DMS 273 (cell line): ENCODE results near the gene BCAS3.

Source experiments
- DNase-seq: peaks from one replicate; lab custom pipeline; 2025; ENCODE audit not compliant: unreplicated experiment; lab: John Stamatoyannopoulos, UW

The BCAS3 gene

GRCh38 chr17:61216066-61216465, 538.4 kb downstream of the BCAS3 start:
- DNase-seq: no peak

GRCh38 chr17:61217878-61218437, 540.3 kb downstream of the BCAS3 start:
- DNase-seq: no peak

GRCh38 chr17:61218438-61218837, 540.8 kb downstream of the BCAS3 start:
- DNase-seq: no peak

- DNase-seq: no peak
Observed at GRCh38 chr17:61219460-61219859, 541.8 kb downstream of the BCAS3 start.

GRCh38 chr17:61221181-61221580, 543.5 kb downstream of the BCAS3 start:
- DNase-seq: no peak

GRCh38 chr17:61221597-61222471, 544.2 kb downstream of the BCAS3 start:
- DNase-seq: no peak

- no peak for DNase-seq
Observed at GRCh38 chr17:61223725-61224124, 546.1 kb downstream of the BCAS3 start.

GRCh38 chr17:61225178-61225882, 547.7 kb downstream of the BCAS3 start:
- DNase-seq: no peak

- DNase-seq: no peak
Observed at GRCh38 chr17:61227866-61228265, 550.2 kb downstream of the BCAS3 start.

GRCh38 chr17:61230461-61230860, 552.8 kb downstream of the BCAS3 start:
- DNase-seq: no peak

GRCh38 chr17:61230972-61231820, 553.5 kb downstream of the BCAS3 start:
- no peak for DNase-seq

- DNase-seq: no peak
Observed at GRCh38 chr17:61232871-61233270, 555.2 kb downstream of the BCAS3 start.

GRCh38 chr17:61233991-61234750, 556.5 kb downstream of the BCAS3 start:
- no peak for DNase-seq

GRCh38 chr17:61235001-61235826, 557.6 kb downstream of the BCAS3 start:
- peak; percentile 11 for DNase-seq

- peak; percentile 11 for DNase-seq
Observed at GRCh38 chr17:61235827-61236197, 558.2 kb downstream of the BCAS3 start.

GRCh38 chr17:61237275-61237674, 559.6 kb downstream of the BCAS3 start:
- no peak for DNase-seq

GRCh38 chr17:61238455-61238933, 560.8 kb downstream of the BCAS3 start:
- DNase-seq: no peak

GRCh38 chr17:61239327-61239726, 561.7 kb downstream of the BCAS3 start:
- no peak for DNase-seq

GRCh38 chr17:61239953-61240352, 562.3 kb downstream of the BCAS3 start:
- DNase-seq: no peak
